K562 (cell line): ENCODE measurements around the gene NECAP2. TPM values are rescaled to one million over a fixed set of nuclear protein-coding genes. Genes with fewer than 3 reads are reported as not detected.
"Not testable (repeated sequence)": the region's sequence is repeated elsewhere in the genome, so short reads cannot be mapped to it uniquely, and the experiment has no call there.

Experiments
- ATAC-seq: fragments of 200-7000 bp; cut with Tn5 transposase; 3 replicates; pipeline ENCODE4 v1.9.1; 2020; ENCODE audit warnings: moderate library complexity
- BruUV-seq: library from RNA; stranded (reverse); fragments of 400-500 nt; replicated peaks from 2 replicates; lab custom pipeline; 2021; lab: Mats Ljungman, UMichigan
- CTCF ChIA-PET: fragments of 300-600 bp; formaldehyde crosslinking; extraction: SDS; loops from one replicate; lab custom pipeline; 2021; ENCODE audit warnings: low intra/inter-chr PET ratio; lab: Yijun Ruan, JAX
- POLR2A ChIA-PET: fragments of 300-600, 350-650 bp; sonication (Branson Sonifier 250); formaldehyde crosslinking; extraction: SDS; loops from one replicate; lab custom pipeline; 2021; ENCODE audit warnings: antibody characterized with exemption, inconsistent platforms; lab: Yijun Ruan, JAX
- DNase-seq, 4 experiments: peaks; one replicate each; pipeline versions ENCODE4 v3.0.0 to v3.0.0-alpha.2; 2011 to 2018; ENCODE audit warnings: low spot score in 3 of 4, mixed read lengths in 3 of 4; ENCODE audit errors: extremely low read depth in 1 of 4
- FAIRE-seq: peaks from 2 replicates; lab custom pipeline; 2011; peaks lifted over from hg19 to GRCh38; lab: Jason Lieb, UNC
- H2AFZ ChIP-seq: 2 replicates; pipeline ENCODE4 v1.6.0; 2011; ENCODE audit warnings: low read depth, low read length, control low read depth, inconsistent platforms
- H3K27ac ChIP-seq: fragments of 200-600 bp; 3 replicates; pipeline ENCODE4 v1.8.0; 2011; ENCODE audit warnings: low read depth, mild to moderate bottlenecking, control low read depth, inconsistent platforms, low read length, moderate library complexity, mixed read lengths; ENCODE audit errors: extremely low read depth
- H3K27me3 ChIP-seq, 2 experiments: fragments of 300-600 bp in 1 of 2; 2 replicates in 1 of 2; 3 replicates in 1 of 2; pipeline versions ENCODE4 v1.6.0 to v1.8.0; 2011; ENCODE audit warnings: inconsistent platforms in 2 of 2, low read length in 2 of 2, mild to moderate bottlenecking in 1 of 2, mixed read lengths in 1 of 2, moderate library complexity in 1 of 2; ENCODE audit not compliant: control insufficient read depth in 2 of 2, insufficient read depth in 2 of 2
- H3K36me3 ChIP-seq: fragments of 300-600 bp; 3 replicates; pipeline ENCODE4 v1.8.0; 2011; ENCODE audit warnings: mild to moderate bottlenecking, low read length, inconsistent platforms; ENCODE audit not compliant: control insufficient read depth, insufficient read depth
- H3K4me1 ChIP-seq, 2 experiments: fragments of 200-600 bp in 1 of 2; replicated peaks in 1 of 2; 2 replicates in 1 of 2; 3 replicates in 1 of 2; pipeline versions ENCODE4 v1.5.1 to v1.8.0; 2011; ENCODE audit warnings: inconsistent platforms in 2 of 2, low read length in 2 of 2, mild to moderate bottlenecking in 1 of 2, mixed read lengths in 1 of 2, moderate library complexity in 1 of 2; ENCODE audit not compliant: control insufficient read depth in 2 of 2, insufficient read depth in 2 of 2
- H3K4me2 ChIP-seq: 2 replicates; pipeline ENCODE4 v1.6.1; 2011; ENCODE audit warnings: low read length, control low read depth, inconsistent platforms, mixed read lengths; ENCODE audit not compliant: insufficient read depth
- H3K4me3 ChIP-seq: fragments of 200-600 bp; sonication (generic), shearing (Covaris generic); 2 replicates; pipeline ENCODE4 v1.5.1; 2016; ENCODE audit warnings: control low read depth, inconsistent platforms
- H3K79me2 ChIP-seq: fragments of 200-600 bp; 3 replicates; pipeline ENCODE4 v1.8.0; 2011; ENCODE audit warnings: low read length, inconsistent platforms; ENCODE audit not compliant: control insufficient read depth, insufficient read depth
- H3K9ac ChIP-seq, 2 experiments: 2 replicates each; pipeline versions ENCODE4 v1.6.0 to v1.6.1; 2011; ENCODE audit warnings: low read depth in 2 of 2, low read length in 2 of 2, control low read depth in 1 of 2, inconsistent platforms in 1 of 2, mild to moderate bottlenecking in 1 of 2, mixed read lengths in 1 of 2; ENCODE audit not compliant: insufficient read depth in 1 of 2
- H3K9me1 ChIP-seq: one replicate; pipeline ENCODE4 v1.6.0; 2011; ENCODE audit warnings: inconsistent platforms, mild to moderate bottlenecking, low read length, moderate library complexity; ENCODE audit not compliant: control insufficient read depth, insufficient read depth
- H3K9me3 ChIP-seq: replicated peaks from 2 replicates; pipeline ENCODE4 v1.5.1; 2011; ENCODE audit warnings: low read depth, low read length, inconsistent platforms; ENCODE audit not compliant: control insufficient read depth, insufficient read depth
- H4K20me1 ChIP-seq: replicated peaks from 2 replicates; pipeline ENCODE4 v1.6.1; 2011; ENCODE audit warnings: low read length, inconsistent platforms, mixed read lengths; ENCODE audit not compliant: control insufficient read depth, insufficient read depth
- ADNP ChIP-seq: fragments of 200-800 bp; sonication (Bioruptor generic); IDR thresholded peaks from 2 replicates; pipeline ENCODE4 v1.6.1; 2016; ENCODE audit warnings: missing genetic modification characterization, missing compliant biosample characterization
- BCOR ChIP-seq: fragments of 450-650 bp; IDR thresholded peaks from 2 replicates; pipeline ENCODE4 v1.6.1; 2016
- SMARCA5 ChIP-seq: fragments of 450-650 bp; IDR thresholded peaks from 2 replicates; pipeline ENCODE4 v1.6.1; 2016
- SMC3 ChIP-seq: conservative IDR thresholded peaks from 2 replicates; pipeline ENCODE4 v1.6.1; 2011; ENCODE audit warnings: low read depth, low read length, improper control_type of control experiment; ENCODE audit not compliant: insufficient read depth
- ZNF384 ChIP-seq: IDR thresholded peaks from 2 replicates; pipeline ENCODE4 v1.6.1; 2012; ENCODE audit warnings: low read depth, low read length, improper control_type of control experiment
- WGBS: fragments of 100-300 bp; shearing (Covaris generic); methylation state at CpG from one replicate; pipeline ENCODE4 v1.1.6; 2016; ENCODE audit warnings: low coverage, mixed read lengths; ENCODE audit not compliant: insufficient coverage; ENCODE audit errors: missing lambda C conversion rate; 5-methylcytosine and 5-hydroxymethylcytosine counted together
- in situ Hi-C: fragments of 300-500 bp; cut with MboI; formaldehyde crosslinking; loops from 4 replicates; pipeline ENCODE4 v1.15.0; 2018; ENCODE audit warnings: inconsistent platforms, mixed read lengths
- intact Hi-C: fragments of 100-400 bp; cut with micrococcal nuclease; formaldehyde crosslinking; loops from 2 replicates; pipeline ENCODE4 v1.14.2; 2022
- polyA plus RNA-seq, 8 experiments: library from polyadenylated mRNA; depleted of rRNA in 4 of 8; stranded (reverse) in 5 of 8; unstranded in 3 of 8; fragments of >200 nt; fragmentation: Nextera tagmentation in 2 of 8; fragmentation: Illumina TruSeq in 1 of 8; extraction: Ambion mirVana in 2 of 8; extraction: Trizol in 1 of 8; gene quantifications; 2 replicates each; pipeline versions ENCODE4 v1.2.1 to v1.2.3, GENCODE V29; 2011 to 2014; ENCODE audit warnings: inconsistent platforms in 1 of 8, missing spikeins in 1 of 8
- total RNA-seq, 7 experiments: library from RNA; depleted of rRNA in 6 of 7; stranded (reverse); fragments of >200 nt in 6 of 7; fragmentation: Illumina TruSeq in 2 of 7; extraction: Trizol in 2 of 7; gene quantifications; 2 replicates each; pipeline versions ENCODE4 v1.2.1 to v1.2.3, GENCODE V29; 2011 to 2021; ENCODE audit warnings: low replicate concordance in 1 of 7
- TF ChIP-seq, protein P1 (sequence below): sonication (generic); formaldehyde crosslinking; IDR thresholded peaks from 2 replicates; pipeline ENCODE4 v1.8.0; 2022; ENCODE audit warnings: missing genetic modification reagents, mild to moderate bottlenecking, moderate library complexity, borderline replicate concordance

The NECAP2 gene
- total and polyA plus RNA-seq, 9 of the 15 experiments (the other 6 are each of a cell fraction or from before 2014, with no cell fraction given), result 22.7 to 107 (median 79.2) TPM

DNA sequence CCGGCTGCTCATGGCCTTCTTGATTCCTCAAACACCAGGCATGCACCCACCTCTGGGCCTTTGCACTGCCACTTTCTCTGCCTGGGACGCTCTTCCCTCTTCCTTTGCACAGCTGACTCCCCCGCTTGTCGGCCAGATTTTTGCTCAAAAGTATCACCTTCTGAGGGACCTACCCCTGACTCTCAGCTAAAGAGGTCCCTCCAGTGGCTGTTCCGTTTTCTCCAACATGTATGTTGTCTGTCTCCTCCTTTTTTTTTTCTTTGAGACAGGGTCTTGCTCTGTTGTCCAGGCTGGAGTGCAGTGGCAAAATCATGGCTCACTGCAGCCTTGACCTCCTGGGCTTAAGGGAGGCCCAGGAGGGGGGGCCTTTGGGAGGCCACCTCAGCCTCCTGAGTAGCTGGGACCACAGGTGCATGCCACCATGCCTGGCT is 57.0 kb downstream of the NECAP2 start (continued):
- TF ChIP-seq, protein P1, sequence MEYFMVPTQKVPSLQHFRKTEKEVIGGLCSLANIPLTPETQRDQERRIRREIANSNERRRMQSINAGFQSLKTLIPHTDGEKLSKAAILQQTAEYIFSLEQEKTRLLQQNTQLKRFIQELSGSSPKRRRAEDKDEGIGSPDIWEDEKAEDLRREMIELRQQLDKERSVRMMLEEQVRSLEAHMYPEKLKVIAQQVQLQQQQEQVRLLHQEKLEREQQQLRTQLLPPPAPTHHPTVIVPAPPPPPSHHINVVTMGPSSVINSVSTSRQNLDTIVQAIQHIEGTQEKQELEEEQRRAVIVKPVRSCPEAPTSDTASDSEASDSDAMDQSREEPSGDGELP (CRISPR knock-in tag), result 0 out of 2 replicates have a peak, but pooled peaks have one; percentile 37
- TF ChIP-seq SMC3 (0 out of 2 replicates have a peak, but pooled peaks have one; percentile 5), ZNF384 (peak; percentile 61), SMARCA5 (0 out of 2 replicates have a peak, but pooled peaks have one; percentile 37), BCOR (peak; percentile 59)

DNA sequence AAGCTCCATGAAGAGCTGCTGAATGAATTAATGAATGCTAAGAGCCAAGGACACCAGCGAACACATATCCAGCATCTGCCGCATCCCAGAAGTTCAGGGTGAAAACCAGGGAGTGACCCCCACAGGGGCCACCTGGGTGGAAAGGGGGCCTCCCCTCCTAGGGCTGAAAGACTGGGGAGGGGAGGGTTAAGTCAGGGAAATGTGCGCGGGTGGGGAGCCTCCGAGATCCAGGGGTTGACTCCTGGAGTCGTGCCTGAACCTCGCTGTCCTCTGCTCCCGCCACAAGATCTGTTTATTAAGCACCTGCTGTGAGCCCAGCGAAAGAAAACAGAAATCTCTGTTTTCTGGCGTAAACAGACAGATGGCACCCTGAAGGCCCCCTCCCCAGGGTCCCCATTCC is 57.5 kb downstream of the NECAP2 start:
- H3K79me2 ChIP-seq, in situ Hi-C loops, CTCF ChIA-PET, H4K20me1 ChIP-seq, BruUV-seq, H3K27ac ChIP-seq, H2AFZ ChIP-seq, H3K9me3 ChIP-seq, H3K9me1 ChIP-seq, H3K36me3 ChIP-seq: not testable (repeated sequence)
- FAIRE-seq (peak; percentile 35), DNase-seq (peak in 1 of 4 experiments; percentile 18)
- H3K4me3 ChIP-seq, result peak overlapping the region; percentile 73; the same call in 1 of the 2 replicates
- POLR2A ChIA-PET, result interaction anchor here (1.2 kb wide), 1 partner anchor 58 kb away, joined by 3 read pairs; the partner anchor contains the start of gene NECAP2
- TF ChIP-seq ADNP (tag), result 0 out of 2 replicates have a peak, but pooled peaks have one; percentile 35
- TF ChIP-seq, all 486 proteins: peak for 1; not testable (repeated sequence) for 485
- not testable (repeated sequence) for H3K27me3 ChIP-seq, ATAC-seq
- intact Hi-C loops, result loop anchor here (5.0 kb wide), 1 partner anchor 131 kb away; the partner anchor contains the start of gene SZRD1
- WGBS, result 40% methylated on average over 10 of the region's 10 CpGs
- H3K4me1 ChIP-seq, result peaks cover 3 to 24% of the 10 kb centered on the region in 2 experiments; a peak in 3 of 5 replicates
- peak overlapping the region; percentile 14 to 63; a peak in 2 of 4 replicates for H3K9ac ChIP-seq
- peak overlapping the region; percentile 81; the same call in 1 of the 2 replicates for H3K4me2 ChIP-seq
